Common myeloid progenitor, CD34-positive (primary cell): ENCODE results near the gene CLIP1.

Source experiments
- CTCF ChIA-PET: fragments of 350-600 bp; sonication (Branson Sonifier 250); formaldehyde crosslinking; loops from one replicate; lab custom pipeline; 2021; ENCODE audit warnings: antibody characterized with exemption; lab: Charles Lee
- POLR2A ChIA-PET: fragments of 350-600 bp; sonication (Branson Sonifier 250); formaldehyde crosslinking; loops from one replicate; lab custom pipeline; 2021; ENCODE audit warnings: antibody characterized with exemption; lab: Charles Lee
- DNase-seq, 3 donors: peaks; one replicate each; pipeline versions ENCODE4 v3.0.0 to v3.0.0-alpha.2; 2013
- H3K27ac ChIP-seq, 2 experiments: 1 replicate in 1 of 2; 2 replicates in 1 of 2; pipeline ENCODE4 v1.7.0; 2013; ENCODE audit warnings: inconsistent platforms in 2 of 2, low read length in 2 of 2, mild to moderate bottlenecking in 2 of 2, low read depth in 1 of 2, moderate library complexity in 1 of 2; ENCODE audit not compliant: severe bottlenecking in 2 of 2, insufficient read depth in 1 of 2, poor library complexity in 1 of 2
- H3K27me3 ChIP-seq, 5 experiments: replicated peaks in 2 of 5; 1 replicate in 3 of 5; 2 replicates in 2 of 5; pipeline versions ENCODE4 v1.6.1 to v1.7.0; 2013; ENCODE audit warnings: low read length in 4 of 5, mild to moderate bottlenecking in 2 of 5, moderate library complexity in 2 of 5, inconsistent platforms in 1 of 5; ENCODE audit not compliant: insufficient read depth in 5 of 5, control insufficient read depth in 4 of 5
- H3K36me3 ChIP-seq, 4 experiments: 1 replicate in 2 of 4; 2 replicates in 2 of 4; pipeline versions ENCODE4 v1.6.1 to v1.7.0; 2013; ENCODE audit warnings: low read length in 3 of 4, control low read depth in 1 of 4, mild to moderate bottlenecking in 1 of 4; ENCODE audit not compliant: control insufficient read depth in 4 of 4, insufficient read depth in 4 of 4
- H3K4me1 ChIP-seq, 4 experiments: 1 replicate in 3 of 4; 2 replicates in 1 of 4; pipeline versions ENCODE4 v1.6.1 to v1.7.1; 2013; ENCODE audit warnings: low read length in 3 of 4, mild to moderate bottlenecking in 3 of 4, control low read depth in 1 of 4, inconsistent platforms in 1 of 4, moderate library complexity in 1 of 4; ENCODE audit not compliant: control insufficient read depth in 4 of 4, insufficient read depth in 4 of 4; ENCODE audit errors: control extremely low read depth in 1 of 4
- H3K4me3 ChIP-seq, 7 experiments: 1 replicate in 4 of 7; 2 replicates in 3 of 7; pipeline versions ENCODE4 v1.5.1 to v1.7.0; 2013; ENCODE audit warnings: mild to moderate bottlenecking in 7 of 7, low read length in 6 of 7, moderate library complexity in 6 of 7, inconsistent platforms in 2 of 7, low read depth in 2 of 7, control low read depth in 1 of 7; ENCODE audit not compliant: insufficient read depth in 4 of 7, control insufficient read depth in 1 of 7; ENCODE audit errors: extremely low read depth in 1 of 7
- H3K9me3 ChIP-seq, 5 experiments: 1 replicate in 4 of 5; 2 replicates in 1 of 5; pipeline versions ENCODE4 v1.6.1 to v1.7.1; 2013; ENCODE audit warnings: low read length in 4 of 5, mild to moderate bottlenecking in 2 of 5, inconsistent platforms in 1 of 5, low read depth in 1 of 5, moderate library complexity in 1 of 5; ENCODE audit not compliant: control insufficient read depth in 4 of 5, insufficient read depth in 2 of 5; ENCODE audit errors: control extremely low read depth in 1 of 5
- WGBS: methylation state at CpG from one replicate; pipeline ENCODE4 v1.1.5; 2013; ENCODE audit not compliant: insufficient coverage; 5-methylcytosine and 5-hydroxymethylcytosine counted together

CLIP1 gene

GRCh38 chr12:122411537-122411936 is 10.9 kb downstream of the CLIP1 start:
- CTCF ChIA-PET, result interaction anchor here (1.3 to 1.5 kb wide), 3 partner anchors 11 to 12 kb away, joined by 3 to 6 read pairs (median 4); partner anchors contain the start of gene CLIP1
- H3K27me3 ChIP-seq, result no peaks in the 10 kb centered on the region
- peaks cover 0 to 12% (median 8%) of the 10 kb centered on the region in 4 experiments for H3K4me1 ChIP-seq
- no peak overlapping the region for H3K27ac ChIP-seq
- no peaks in the 10 kb centered on the region for H3K9me3 ChIP-seq
- H3K4me3 ChIP-seq, result no peak overlapping the region
- H3K36me3 ChIP-seq, result peaks cover 0 to 2% (median 0%) of the 10 kb centered on the region in 4 experiments
- 100% methylated on average over 2 of the region's 3 CpGs for WGBS
- POLR2A ChIA-PET, result no interaction called here
- no peak for DNase-seq

- CTCF ChIA-PET, result interaction anchor here (0.6 to 3.5 kb wide), 5 partner anchors 8 to 308 kb away, joined by 3 to 11 read pairs (median 4); no protein-coding TSS in a partner anchor
- Histone ChIP-seq H3K9me3 (no peaks in the 10 kb centered on the region), H3K27me3 (no peaks in the 10 kb centered on the region), H3K36me3 (peaks cover 0 to 3% (median 0%) of the 10 kb centered on the region in 4 experiments), H3K27ac (peak overlapping the region in 1 of 2 experiments; percentile 58), H3K4me3 (no peak overlapping the region), H3K4me1 (peaks cover 4 to 14% (median 10%) of the 10 kb centered on the region in 4 experiments)
- WGBS, result 100% methylated on average over 3 of the region's 3 CpGs
- DNase-seq, result no peak
- POLR2A ChIA-PET, result interaction anchor here (0.7 kb wide), 1 partner anchor 39 kb away, joined by 4 read pairs; no protein-coding TSS in a partner anchor
Measured at GRCh38 chr12:122407208-122407607, 15.3 kb downstream of the CLIP1 start.

- Histone ChIP-seq H3K4me1 (peaks cover 4 to 14% (median 10%) of the 10 kb centered on the region in 4 experiments), H3K9me3 (no peaks in the 10 kb centered on the region), H3K27me3 (no peaks in the 10 kb centered on the region), H3K27ac (peak overlapping the region in 1 of 2 experiments; percentile 58), H3K4me3 (no peak overlapping the region), H3K36me3 (peaks cover 0 to 3% (median 0%) of the 10 kb centered on the region in 4 experiments)
- DNase-seq, result no peak
- CTCF ChIA-PET, result interaction anchor here (0.6 to 1.6 kb wide), 4 partner anchors 24 to 307 kb away, joined by 3 to 5 read pairs (median 4); no protein-coding TSS in a partner anchor
- no CpG with 5 or more reads among the region's 3 CpGs for WGBS
- POLR2A ChIA-PET, result interaction anchor here (0.6 to 0.7 kb wide), 2 partner anchors 39 to 48 kb away, joined by 4 to 5 read pairs; no protein-coding TSS in a partner anchor
Measured at GRCh38 chr12:122406701-122407164, 15.7 kb downstream of the CLIP1 start.

- no peak overlapping the region for H3K4me3 ChIP-seq
- ChIA-PET POLR2A (interaction anchor here (0.6 to 0.7 kb wide), 2 partner anchors 45 to 334 kb away, joined by 3 read pairs; no protein-coding TSS in a partner anchor), CTCF (interaction anchor here (1.0 to 11.1 kb wide), 5 partner anchors 9 to 69 kb away, joined by 3 to 158 read pairs (median 4); no protein-coding TSS in a partner anchor)
- H3K9me3 ChIP-seq, result no peaks in the 10 kb centered on the region
- WGBS, result over 99% methylated on average over 11 of the region's 12 CpGs
- no peak for DNase-seq
- peaks cover 0 to 6% (median 0%) of the 10 kb centered on the region in 4 experiments for H3K36me3 ChIP-seq
- peaks cover 7 to 32% (median 25%) of the 10 kb centered on the region in 4 experiments for H3K4me1 ChIP-seq
- no peak overlapping the region for H3K27ac ChIP-seq
- H3K27me3 ChIP-seq, result no peaks in the 10 kb centered on the region
Measured at GRCh38 chr12:122403831-122404230, 18.6 kb downstream of the CLIP1 start.

- Histone ChIP-seq H3K4me3 (peak overlapping the region in 2 of 7 experiments; percentile 11), H3K27me3 (no peaks in the 10 kb centered on the region), H3K9me3 (no peaks in the 10 kb centered on the region), H3K36me3 (peaks cover 0 to 6% (median 0%) of the 10 kb centered on the region in 4 experiments), H3K4me1 (peaks cover 7 to 32% (median 25%) of the 10 kb centered on the region in 4 experiments), H3K27ac (no peak overlapping the region)
- WGBS, result 100% methylated on average over 1 of the region's 6 CpGs
- DNase-seq, result peak in 2 of 3 donors; percentile 55 to 66
- POLR2A ChIA-PET, result interaction anchor here (0.7 kb wide), 1 partner anchor 18 kb away, joined by 3 read pairs; no protein-coding TSS in a partner anchor
- CTCF ChIA-PET, result interaction anchor here (0.8 to 11.1 kb wide), 7 partner anchors 10 to 69 kb away, joined by 3 to 158 read pairs (median 4); partner anchors contain the start of gene CLIP1
Measured at GRCh38 chr12:122403115-122403770, 19.2 kb downstream of the CLIP1 start.

GRCh38 chr12:122402264-122402663 is 20.2 kb downstream of the CLIP1 start:
- DNase-seq, result no peak
- ChIA-PET POLR2A (no interaction called here), CTCF (interaction anchor here (1.5 to 11.1 kb wide), 3 partner anchors 20 to 70 kb away, joined by 4 to 158 read pairs (median 5); partner anchors contain the start of gene CLIP1)
- WGBS, result 94% methylated on average over 2 of the region's 4 CpGs
- H3K4me3 ChIP-seq, result no peak overlapping the region
- H3K27me3 ChIP-seq, result no peaks in the 10 kb centered on the region
- H3K9me3 ChIP-seq, result no peaks in the 10 kb centered on the region
- H3K36me3 ChIP-seq, result peaks cover 0 to 6% (median 0%) of the 10 kb centered on the region in 4 experiments
- peaks cover 7 to 32% (median 25%) of the 10 kb centered on the region in 4 experiments for H3K4me1 ChIP-seq
- no peak overlapping the region for H3K27ac ChIP-seq
